GM10266 (cell line): ENCODE results near the gene ZNF567.
"Not testable (repeated sequence)": the region's sequence is repeated elsewhere in the genome, so short reads cannot be mapped to it uniquely, and the experiment has no call there.

Source experiments
- DNase-seq: peaks from one replicate; pipeline ENCODE4 v3.0.0; 2012; ENCODE audit errors: extremely low spot score
- TF ChIP-seq, protein P1 (sequence below): IDR thresholded peaks from 2 replicates; pipeline ENCODE4 v1.5.1; 2012; ENCODE audit warnings: mild to moderate bottlenecking, low read depth; ENCODE audit not compliant: control insufficient read depth, insufficient read depth; ENCODE audit errors: missing control alignments

ZNF567 gene

DNA sequence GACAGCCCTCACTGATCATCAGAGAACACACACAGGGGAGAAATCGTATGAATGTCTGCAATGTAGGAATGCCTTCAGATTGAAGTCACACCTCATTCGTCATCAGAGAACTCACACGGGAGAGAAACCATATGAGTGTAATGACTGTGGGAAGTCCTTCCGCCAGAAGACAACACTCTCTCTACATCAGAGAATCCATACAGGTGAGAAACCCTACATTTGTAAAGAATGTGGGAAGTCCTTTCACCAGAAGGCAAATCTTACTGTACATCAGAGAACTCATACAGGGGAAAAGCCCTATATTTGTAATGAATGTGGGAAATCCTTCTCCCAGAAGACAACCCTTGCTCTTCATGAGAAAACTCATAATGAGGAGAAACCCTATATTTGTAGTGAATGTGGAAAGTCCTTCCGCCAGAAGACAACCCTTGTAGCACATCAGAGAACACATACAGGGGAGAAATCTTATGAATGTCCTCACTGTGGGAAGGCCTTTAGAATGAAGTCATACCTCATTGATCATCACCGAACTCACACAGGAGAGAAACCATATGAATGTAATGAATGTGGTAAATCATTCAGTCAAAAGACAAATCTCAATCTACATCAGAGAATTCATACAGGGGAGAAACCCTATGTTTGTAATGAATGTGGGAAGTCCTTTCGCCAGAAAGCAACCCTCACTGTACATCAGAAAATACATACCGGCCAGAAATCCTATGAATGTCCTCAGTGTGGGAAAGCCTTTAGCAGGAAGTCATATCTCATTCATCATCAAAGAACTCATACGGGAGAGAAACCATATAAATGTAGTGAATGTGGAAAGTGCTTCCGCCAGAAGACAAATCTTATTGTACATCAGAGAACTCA, 32.5 kb downstream of the ZNF567 start:
- TF ChIP-seq, protein P1, sequence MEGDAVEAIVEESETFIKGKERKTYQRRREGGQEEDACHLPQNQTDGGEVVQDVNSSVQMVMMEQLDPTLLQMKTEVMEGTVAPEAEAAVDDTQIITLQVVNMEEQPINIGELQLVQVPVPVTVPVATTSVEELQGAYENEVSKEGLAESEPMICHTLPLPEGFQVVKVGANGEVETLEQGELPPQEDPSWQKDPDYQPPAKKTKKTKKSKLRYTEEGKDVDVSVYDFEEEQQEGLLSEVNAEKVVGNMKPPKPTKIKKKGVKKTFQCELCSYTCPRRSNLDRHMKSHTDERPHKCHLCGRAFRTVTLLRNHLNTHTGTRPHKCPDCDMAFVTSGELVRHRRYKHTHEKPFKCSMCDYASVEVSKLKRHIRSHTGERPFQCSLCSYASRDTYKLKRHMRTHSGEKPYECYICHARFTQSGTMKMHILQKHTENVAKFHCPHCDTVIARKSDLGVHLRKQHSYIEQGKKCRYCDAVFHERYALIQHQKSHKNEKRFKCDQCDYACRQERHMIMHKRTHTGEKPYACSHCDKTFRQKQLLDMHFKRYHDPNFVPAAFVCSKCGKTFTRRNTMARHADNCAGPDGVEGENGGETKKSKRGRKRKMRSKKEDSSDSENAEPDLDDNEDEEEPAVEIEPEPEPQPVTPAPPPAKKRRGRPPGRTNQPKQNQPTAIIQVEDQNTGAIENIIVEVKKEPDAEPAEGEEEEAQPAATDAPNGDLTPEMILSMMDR, result no peak
- no peak for DNase-seq

- not testable (repeated sequence) for DNase-seq
Measured at GRCh38 chr19:36736166-36736565, 48.8 kb downstream of the ZNF567 start.

DNA sequence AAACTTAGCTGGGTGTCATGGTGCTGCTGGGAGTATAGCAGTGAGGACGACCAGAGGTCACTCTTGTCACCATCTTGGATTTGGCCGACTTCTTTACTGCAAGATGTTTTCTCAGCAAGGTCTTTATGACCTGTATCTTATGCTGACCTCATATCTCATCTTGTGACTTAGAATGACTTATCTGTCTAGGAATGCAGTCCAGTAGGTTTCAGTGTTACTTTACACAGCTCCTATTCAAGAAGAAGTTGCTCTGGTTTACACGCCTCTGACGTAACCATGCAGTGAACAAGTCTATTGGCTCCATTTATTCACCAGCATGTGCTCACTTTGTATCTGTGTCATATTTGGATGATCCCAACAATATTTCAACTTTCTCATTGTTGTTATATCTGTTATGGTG, 58.5 kb downstream of the ZNF567 start:
- DNase-seq, result no peak
- TF ChIP-seq, protein P1, result no peak

GRCh38 chr19:36747750-36748149, 60.3 kb downstream of the ZNF567 start:
- TF ChIP-seq, protein P1, result no peak
- DNase-seq, result no peak

GRCh38 chr19:36748431-36749275, 61.2 kb downstream of the ZNF567 start:
- TF ChIP-seq, protein P1, result no peak
- DNase-seq, result no peak

GRCh38 chr19:36749613-36750012, 62.2 kb downstream of the ZNF567 start:
- not testable (repeated sequence) for DNase-seq

- TF ChIP-seq, protein P1, result no peak
- no peak for DNase-seq
Measured at GRCh38 chr19:36750066-36750691, 62.8 kb downstream of the ZNF567 start.
